ENCODE measurements around the gene ECHS1.

Gene ECHS1

DNA sequence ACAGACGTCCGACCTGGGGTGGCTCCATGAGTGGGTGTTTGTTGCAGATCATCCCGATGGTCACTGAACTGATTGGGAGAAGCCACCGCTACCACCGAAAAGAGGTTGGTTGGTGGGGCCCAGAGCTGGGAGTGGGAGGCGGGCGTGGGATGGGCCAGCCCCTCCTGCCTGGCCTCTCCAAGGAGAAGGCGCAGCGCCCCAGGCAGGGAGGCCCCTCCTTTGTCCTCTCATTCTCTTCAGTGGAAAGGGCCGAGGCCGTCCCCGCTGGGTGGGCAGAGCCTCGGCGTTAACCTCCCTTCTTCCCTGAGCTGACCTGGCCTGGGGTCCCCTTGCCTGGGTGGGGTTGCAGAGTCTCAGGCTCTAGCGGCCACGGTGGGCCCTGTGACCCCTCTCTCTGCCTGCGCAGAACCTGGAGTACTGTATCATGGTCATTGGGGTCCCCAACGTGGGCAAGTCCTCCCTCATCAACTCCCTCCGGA is 26.0 kb upstream of the ECHS1 start:
- Histone ChIP-seq H3K27me3 (ENCODE audit: insufficient read depth, poor library complexity, severe bottlenecking) (no peaks in the 10 kb centered on the region), H3K4me3 (ENCODE audit: severe bottlenecking) (no peak overlapping the region), H3K36me3 (ENCODE audit: low read depth) (peaks cover 54% of the 10 kb centered on the region), H3K4me1 (ENCODE audit: insufficient read depth, poor library complexity, severe bottlenecking) (no peaks in the 10 kb centered on the region), H3K27ac (ENCODE audit: poor library complexity, severe bottlenecking) (no peak overlapping the region), H3K9me3 (ENCODE audit: severe bottlenecking) (no peaks in the 10 kb centered on the region)
- ATAC-seq (ENCODE audit: low read depth) (no peak), DNase-seq (ENCODE audit: low spot score) (peak; percentile 62)
- TF ChIP-seq, protein P1, sequence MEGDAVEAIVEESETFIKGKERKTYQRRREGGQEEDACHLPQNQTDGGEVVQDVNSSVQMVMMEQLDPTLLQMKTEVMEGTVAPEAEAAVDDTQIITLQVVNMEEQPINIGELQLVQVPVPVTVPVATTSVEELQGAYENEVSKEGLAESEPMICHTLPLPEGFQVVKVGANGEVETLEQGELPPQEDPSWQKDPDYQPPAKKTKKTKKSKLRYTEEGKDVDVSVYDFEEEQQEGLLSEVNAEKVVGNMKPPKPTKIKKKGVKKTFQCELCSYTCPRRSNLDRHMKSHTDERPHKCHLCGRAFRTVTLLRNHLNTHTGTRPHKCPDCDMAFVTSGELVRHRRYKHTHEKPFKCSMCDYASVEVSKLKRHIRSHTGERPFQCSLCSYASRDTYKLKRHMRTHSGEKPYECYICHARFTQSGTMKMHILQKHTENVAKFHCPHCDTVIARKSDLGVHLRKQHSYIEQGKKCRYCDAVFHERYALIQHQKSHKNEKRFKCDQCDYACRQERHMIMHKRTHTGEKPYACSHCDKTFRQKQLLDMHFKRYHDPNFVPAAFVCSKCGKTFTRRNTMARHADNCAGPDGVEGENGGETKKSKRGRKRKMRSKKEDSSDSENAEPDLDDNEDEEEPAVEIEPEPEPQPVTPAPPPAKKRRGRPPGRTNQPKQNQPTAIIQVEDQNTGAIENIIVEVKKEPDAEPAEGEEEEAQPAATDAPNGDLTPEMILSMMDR (IDR thresholded peaks at IDR 0.05; ENCODE audit: poor library complexity, severe bottlenecking), result no peak

DNA sequence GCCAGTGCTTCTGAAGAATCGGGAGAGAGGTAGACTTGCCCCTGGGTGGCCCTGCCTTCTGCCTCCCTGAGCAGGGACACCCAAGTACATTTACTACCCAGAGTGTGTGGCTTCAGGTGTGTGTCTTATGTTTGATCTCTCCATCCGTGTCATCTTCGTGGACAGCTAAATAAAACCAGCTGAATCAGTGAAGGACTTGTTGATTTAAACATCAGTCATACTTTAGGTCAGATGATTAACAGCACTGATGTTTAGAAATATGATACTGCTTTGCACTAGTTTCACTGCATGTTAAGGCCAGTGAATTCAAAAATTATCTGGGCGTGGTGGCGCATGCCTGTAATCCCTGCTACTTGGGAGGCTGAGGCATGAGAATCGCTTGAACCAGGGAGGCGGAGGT is 24.8 kb upstream of the ECHS1 start:
- H3K36me3 ChIP-seq (ENCODE audit: low read depth), result peaks cover 50% of the 10 kb centered on the region
- ATAC-seq (ENCODE audit: low read depth) (no peak), DNase-seq (ENCODE audit: low spot score) (peak; percentile 15)
- H3K9me3 ChIP-seq (ENCODE audit: severe bottlenecking), result no peaks in the 10 kb centered on the region
- H3K4me3 ChIP-seq (ENCODE audit: severe bottlenecking), result no peak overlapping the region
- no peaks in the 10 kb centered on the region for H3K4me1 ChIP-seq (ENCODE audit: insufficient read depth, poor library complexity, severe bottlenecking)
- no peaks in the 10 kb centered on the region for H3K27me3 ChIP-seq (ENCODE audit: insufficient read depth, poor library complexity, severe bottlenecking)
- TF ChIP-seq, protein P1 (IDR thresholded peaks at IDR 0.05; ENCODE audit: poor library complexity, severe bottlenecking), result no peak
- H3K27ac ChIP-seq (ENCODE audit: poor library complexity, severe bottlenecking), result no peak overlapping the region

DNA sequence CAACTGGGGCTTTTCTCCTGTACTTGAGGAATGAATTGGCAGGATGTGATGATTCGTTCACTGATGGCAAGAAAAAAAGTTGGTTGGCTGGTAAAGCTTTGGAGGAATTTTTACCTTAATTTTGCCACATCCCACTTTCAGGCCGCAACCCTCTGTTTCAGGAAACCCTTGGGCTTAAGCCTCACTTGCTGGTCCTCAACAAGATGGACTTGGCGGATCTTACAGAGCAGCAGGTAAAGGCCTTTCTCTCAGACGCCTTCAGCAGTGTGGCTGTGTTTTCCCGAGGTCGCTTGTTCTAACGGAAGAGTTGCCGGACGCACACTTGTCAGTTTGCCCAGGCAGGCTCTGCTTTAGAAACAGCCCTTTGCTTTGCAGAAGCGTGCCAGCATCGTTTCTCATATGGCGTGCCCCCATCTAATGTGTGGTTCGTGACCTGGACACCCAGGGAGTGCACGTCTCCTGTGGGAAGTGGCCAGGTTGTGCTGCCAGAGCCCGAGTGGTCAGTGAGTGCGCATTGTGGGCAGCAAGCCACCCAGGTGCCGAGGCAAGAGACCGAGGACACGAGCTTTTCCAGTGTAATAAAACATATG is 23.0 kb upstream of the ECHS1 start:
- Histone ChIP-seq H3K27me3 (ENCODE audit: insufficient read depth, poor library complexity, severe bottlenecking) (no peaks in the 10 kb centered on the region), H3K9me3 (ENCODE audit: severe bottlenecking) (no peaks in the 10 kb centered on the region), H3K4me3 (ENCODE audit: severe bottlenecking) (no peak overlapping the region), H3K27ac (ENCODE audit: poor library complexity, severe bottlenecking) (no peak overlapping the region), H3K36me3 (ENCODE audit: low read depth) (peaks cover 48% of the 10 kb centered on the region), H3K4me1 (ENCODE audit: insufficient read depth, poor library complexity, severe bottlenecking) (no peaks in the 10 kb centered on the region)
- TF ChIP-seq, protein P1 (IDR thresholded peaks at IDR 0.05; ENCODE audit: poor library complexity, severe bottlenecking), result no peak
- no peak for ATAC-seq (ENCODE audit: low read depth)
- peak; percentile 27 for DNase-seq (ENCODE audit: low spot score)

DNA sequence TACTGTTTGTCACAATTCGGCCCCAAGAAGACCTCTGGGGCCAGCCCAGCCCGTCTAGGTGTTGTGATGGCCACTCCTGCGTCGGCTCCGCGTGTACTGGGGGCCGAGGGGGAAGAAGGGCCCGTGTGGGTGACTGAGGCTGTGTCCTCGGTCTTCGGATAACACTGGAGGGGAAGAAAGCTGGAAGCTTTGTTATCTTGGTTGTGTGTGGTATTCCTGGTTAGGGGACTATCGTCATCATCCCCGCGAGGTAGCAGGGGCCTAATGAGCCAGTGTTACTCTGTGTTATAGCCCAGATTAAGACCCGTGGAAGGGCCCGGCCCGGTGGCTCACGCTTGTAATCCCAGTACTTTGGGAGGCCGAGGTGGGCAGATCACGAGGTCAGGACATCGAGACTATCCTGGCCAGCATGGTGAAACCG is 21.7 kb upstream of the ECHS1 start:
- H3K9me3 ChIP-seq (ENCODE audit: severe bottlenecking), result no peaks in the 10 kb centered on the region
- no peaks in the 10 kb centered on the region for H3K27me3 ChIP-seq (ENCODE audit: insufficient read depth, poor library complexity, severe bottlenecking)
- ATAC-seq (ENCODE audit: low read depth), result no peak
- peak overlapping the region; percentile 75 for H3K4me3 ChIP-seq (ENCODE audit: severe bottlenecking)
- H3K27ac ChIP-seq (ENCODE audit: poor library complexity, severe bottlenecking), result peak overlapping the region; percentile 56
- TF ChIP-seq, protein P1 (IDR thresholded peaks at IDR 0.05; ENCODE audit: poor library complexity, severe bottlenecking), result no peak
- H3K4me1 ChIP-seq (ENCODE audit: insufficient read depth, poor library complexity, severe bottlenecking), result peaks cover 5% of the 10 kb centered on the region
- peak; percentile 23 for DNase-seq (ENCODE audit: low spot score)
- H3K36me3 ChIP-seq (ENCODE audit: low read depth), result peaks cover 42% of the 10 kb centered on the region

DNA sequence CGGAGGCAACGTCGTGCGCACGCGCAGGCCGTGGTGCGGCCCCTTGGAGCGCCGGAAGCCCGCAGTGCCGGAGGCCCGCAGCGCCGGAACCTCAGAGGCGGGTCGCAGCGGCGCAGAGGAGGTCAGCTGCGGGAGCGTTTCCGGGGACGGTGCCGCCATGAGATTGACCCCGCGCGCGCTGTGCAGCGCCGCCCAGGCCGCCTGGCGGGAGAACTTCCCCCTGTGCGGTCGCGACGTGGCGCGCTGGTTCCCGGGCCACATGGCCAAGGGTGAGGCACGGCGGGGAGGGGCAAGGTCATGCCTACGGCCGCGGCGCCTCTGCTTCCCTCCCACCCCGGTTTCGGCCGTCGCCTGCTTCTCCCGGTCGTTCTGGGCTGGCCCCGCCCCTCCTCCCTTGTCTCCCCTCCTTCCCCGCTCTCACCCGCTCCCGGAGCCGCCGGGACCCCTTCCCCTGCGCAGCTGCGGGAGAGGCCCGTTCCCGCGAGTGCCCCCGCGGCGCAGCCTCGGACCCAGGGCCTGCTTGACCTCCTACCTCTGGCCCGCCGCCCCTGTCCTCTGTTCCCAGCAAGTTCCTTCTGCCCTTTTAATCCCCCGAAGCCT is 21.0 kb upstream of the ECHS1 start, which contains the start of gene MTG1:
TSS of gene MTG1 (plus strand) at position 94 of the 600 bp plus-strand sequence. CDS start at position 158, 64 bp downstream.
- TF ChIP-seq, protein P1 (IDR thresholded peaks at IDR 0.05; ENCODE audit: poor library complexity, severe bottlenecking), result no peak
- H3K9me3 ChIP-seq (ENCODE audit: severe bottlenecking), result no peaks in the 10 kb centered on the region
- H3K36me3 ChIP-seq (ENCODE audit: low read depth), result peaks cover 35% of the 10 kb centered on the region
- DNase-seq (ENCODE audit: low spot score) (peak; percentile 89), ATAC-seq (ENCODE audit: low read depth) (peak; percentile 98)
- H3K4me3 ChIP-seq (ENCODE audit: severe bottlenecking), result peak within 1 kb of the TSS; percentile 75
- H3K27ac ChIP-seq (ENCODE audit: poor library complexity, severe bottlenecking), result peak within 1 kb of the TSS; percentile 56
- no peaks in the 10 kb centered on the region for H3K27me3 ChIP-seq (ENCODE audit: insufficient read depth, poor library complexity, severe bottlenecking)
- peaks cover 5% of the 10 kb centered on the region for H3K4me1 ChIP-seq (ENCODE audit: insufficient read depth, poor library complexity, severe bottlenecking)
